IPS-NIHi7 (cell line): Measurements from ENCODE around the gene PHACTR3.

Experiments used
- DNase-seq: peaks from one replicate; pipeline ENCODE4 v3.0.0; 2012; ENCODE audit warnings: mixed read lengths; ENCODE audit errors: extremely low spot score

PHACTR3 gene

DNA sequence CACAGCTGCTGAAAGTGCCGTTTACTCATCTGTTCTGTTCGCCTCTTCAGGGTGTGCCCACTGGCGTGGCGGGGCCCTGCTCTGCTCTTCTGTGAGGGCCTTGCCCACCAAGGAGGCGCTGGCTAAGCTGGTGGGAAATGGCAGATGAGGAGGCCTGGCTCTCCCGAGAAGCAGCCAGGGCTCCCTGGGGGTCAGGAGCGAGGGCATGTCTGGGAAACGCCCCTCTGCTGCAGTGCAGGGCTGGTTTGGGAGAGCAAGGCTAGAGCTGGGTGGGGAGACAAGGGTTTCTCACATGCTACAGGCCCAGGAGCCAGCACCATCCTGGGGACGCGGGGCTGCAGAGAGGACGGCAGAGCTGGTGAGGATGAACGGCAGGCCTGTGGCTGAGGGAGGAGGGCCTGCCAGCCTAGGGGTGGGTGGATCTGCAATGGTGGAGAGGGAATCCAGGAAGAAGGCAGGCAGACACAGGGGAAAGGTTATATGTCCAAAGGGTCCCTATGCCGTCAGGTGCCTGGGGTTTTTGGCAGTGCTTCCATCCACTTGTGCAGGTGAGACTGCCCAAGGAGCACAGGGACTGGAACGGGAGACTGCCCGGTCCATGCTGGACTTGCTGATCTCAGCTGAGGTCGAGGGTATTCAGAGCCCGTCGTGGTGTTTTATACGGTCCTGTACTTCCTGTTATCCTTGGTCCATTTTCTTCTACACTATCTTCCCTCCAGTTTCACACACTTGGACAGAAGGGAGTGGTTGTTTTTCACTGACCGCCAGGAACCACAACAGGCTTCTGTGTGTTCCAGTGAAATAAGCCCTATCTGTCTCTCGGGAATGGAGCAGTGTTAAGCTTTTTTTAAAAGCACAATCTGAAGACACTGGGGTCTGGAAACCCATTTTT lies 209.9 kb downstream of the PHACTR3 start:
- peak; percentile 7 for DNase-seq

DNA sequence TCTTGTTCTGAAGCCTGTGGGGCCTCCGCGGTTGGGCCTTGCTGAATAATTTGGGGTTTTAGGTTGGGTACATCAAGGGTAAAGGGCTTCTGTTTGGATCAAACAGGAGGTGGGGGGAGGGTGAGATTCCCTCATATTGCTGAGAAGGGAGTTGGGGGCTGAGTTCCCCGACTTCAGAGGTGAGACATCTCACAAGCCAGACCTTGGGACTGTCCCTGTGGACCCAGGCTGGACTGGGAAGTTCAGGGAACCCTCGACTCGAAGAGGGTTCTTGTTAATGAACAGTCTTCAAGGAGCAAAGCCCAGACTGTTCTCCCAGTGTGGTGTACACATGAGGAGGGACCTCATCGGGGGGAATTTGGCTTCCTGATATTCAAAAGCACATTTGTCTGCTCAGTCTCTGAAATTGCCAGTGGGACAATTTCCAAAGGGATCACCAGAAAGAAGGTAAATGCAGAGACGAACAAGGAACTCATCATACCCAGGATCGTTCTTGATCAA lies 210.6 kb downstream of the PHACTR3 start:
- peak; percentile 3 for DNase-seq

DNA sequence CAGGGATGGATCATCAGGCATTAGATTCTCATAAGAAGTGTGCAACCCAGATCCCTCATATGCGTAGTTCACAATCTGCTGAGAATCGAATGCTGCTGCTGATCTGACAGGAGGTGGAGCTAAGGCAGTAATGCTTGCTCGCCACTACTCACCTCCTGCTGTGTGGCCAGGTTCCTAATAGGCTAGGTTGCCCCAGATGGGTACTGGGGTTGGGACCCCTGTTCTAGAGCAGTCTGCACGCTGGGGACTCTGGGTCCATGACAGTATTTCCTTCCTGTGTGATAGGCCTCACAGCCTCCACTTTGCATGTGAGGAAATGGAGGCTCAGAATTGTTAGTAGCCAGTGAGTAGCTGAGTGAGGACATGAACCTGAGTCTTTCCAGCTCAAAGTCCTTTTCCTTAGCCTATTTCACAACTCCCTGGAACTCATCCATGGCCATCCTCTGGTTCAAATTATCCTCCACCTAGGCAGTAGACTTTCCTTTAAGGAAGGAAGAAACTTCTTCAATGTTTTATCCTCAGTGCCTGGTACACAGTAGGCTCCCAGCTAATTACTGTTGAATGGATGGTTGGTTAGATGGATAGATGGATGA lies 211.9 kb downstream of the PHACTR3 start:
- DNase-seq, result peak; percentile 1

DNA sequence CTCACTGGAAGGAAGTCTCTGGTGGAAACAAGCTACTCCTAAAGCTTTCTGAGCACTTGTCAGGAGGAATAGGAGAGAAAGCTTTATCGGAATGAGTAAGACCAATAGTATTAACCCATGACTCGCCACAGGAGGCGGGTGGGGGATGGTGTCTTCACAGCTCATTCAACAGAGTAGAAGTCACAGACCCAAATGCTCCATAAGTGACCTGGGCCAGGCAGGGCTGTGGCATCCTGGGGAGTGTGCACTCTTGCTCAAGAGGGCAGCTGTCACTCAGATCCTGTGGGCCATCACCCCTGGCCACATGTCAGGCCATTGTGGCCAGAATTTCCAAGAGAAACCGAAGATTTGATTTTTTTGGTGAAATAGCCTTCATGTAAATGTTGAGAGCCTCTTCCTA lies 213.1 kb downstream of the PHACTR3 start:
- DNase-seq, result no peak

DNA sequence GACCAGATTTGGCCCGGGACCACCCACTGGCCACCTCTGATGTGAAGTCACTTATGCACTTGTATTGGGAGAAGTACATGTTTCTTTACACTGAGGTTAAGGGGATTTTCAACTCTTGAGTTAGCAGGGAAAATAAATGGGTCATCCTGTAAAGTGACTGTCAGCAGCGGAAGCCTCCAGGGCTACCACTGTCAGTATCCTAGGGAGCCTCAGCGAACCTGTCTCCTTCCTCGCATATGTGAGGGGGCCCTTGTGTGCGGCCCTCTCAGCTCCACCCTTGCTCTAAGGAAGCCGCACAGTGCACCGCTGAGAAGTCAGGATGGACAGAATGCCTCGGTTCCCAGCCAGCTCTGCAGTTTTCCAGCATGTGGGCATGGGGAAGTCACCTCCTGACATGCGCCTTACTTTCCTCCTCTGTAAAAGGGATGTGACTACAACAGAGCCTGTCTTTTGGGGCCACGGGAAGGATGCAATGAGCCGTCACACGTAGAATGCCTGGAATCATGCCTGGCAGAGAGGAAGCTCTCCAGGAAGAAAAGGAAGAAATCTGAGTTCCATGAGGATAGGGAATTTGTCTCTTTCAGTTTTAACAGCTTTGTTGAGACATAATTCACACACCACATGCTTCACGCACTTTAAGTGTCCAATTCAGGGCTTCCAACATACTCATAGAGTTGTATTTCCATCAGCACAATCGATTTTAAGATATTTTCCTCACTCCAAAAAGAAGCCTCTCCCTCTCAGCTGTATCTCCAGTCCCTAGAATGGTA lies 213.7 kb downstream of the PHACTR3 start:
- DNase-seq, result no peak

DNA sequence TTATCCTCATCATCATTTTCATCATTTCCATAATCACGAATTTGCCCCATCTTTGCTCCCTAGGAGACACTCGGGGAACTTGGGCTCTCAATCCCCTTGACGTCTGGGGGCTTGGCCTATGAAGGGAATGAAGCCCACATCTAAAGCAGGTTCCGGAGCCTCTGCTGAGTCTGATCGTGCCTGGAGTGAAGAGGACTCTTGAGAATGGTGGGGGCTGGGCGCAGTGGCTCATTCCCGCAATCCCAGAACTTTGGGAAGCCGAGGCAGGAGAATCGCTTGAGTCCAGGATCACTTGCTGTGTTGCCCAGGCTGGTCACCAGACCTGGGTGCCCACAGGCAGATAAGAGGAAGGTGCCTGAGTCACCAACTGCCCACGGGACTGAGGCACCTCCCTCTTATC lies 214.6 kb downstream of the PHACTR3 start:
- no peak for DNase-seq

DNA sequence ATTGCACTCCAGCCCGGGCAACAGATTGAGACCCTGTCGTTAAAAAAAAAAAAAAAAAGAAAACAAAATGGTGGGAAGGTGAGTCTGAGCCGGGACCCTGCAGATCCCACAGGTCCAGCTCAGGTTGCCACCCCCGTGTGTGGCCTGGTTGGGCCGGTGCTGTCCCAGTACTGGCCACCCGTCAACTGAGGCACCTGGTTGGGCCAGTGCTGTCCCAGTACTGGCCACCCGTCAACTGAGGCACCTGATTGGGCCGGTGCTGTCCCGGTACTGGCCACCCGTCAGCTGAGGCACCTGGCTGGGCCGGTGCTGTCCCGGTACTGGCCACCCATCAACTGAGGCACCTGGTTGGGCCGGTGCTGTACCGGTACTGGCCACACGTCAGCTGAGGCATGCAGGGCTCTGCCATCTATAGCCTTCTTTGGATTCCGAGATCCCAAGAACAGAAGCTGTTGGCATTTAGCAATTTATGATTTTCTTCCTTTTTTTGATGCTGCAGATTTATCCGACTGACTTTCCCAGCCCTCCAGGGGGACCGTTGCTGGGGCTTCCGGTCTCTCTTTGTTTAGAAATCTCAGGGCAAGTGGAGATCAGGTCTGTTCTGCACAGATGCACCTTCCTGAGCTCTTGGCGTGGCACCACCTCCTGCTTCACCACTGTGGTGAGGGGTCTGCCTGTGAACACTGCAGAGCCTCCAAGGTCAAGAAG lies 215.3 kb downstream of the PHACTR3 start:
- DNase-seq, result no peak

DNA sequence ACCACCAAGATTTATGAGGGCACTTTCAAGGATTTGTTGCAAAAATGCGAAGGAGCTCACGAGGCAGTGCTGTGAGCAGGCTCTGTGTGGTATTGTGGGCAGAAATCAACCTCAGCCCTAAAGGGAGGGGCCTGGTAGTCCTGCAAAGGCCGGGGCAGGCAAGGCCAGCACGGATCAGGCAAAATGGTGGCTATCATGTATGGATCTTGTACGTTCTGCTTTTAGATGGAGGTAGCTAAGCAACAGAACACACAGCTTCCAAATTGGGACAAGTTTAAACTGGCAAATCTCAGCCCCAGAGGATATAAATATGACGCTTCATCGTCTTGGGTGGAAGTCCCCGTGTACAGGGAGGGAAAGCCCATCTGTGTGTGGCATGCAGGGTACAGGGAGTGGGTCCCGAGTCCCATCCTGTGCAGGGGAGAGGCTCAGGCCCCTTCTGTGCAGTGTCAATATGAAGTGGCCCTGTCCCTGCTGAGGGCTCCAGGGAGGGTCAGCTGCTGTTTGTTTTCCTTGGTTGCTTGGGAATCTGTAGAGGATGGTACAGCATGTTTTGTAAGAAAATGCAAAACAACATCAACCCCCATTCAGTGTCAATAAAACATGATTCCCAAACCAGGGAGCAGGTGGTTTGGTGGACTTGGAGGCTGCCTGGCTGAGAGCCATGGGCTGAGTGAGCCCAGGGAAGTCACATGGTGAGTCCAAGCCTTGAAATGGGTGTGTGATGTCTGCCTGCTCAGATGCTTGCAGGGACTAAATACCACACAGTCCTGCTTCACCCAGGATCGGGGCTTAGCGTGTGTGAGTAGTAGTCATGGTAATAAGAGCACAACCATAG lies 216.1 kb downstream of the PHACTR3 start:
- DNase-seq, result no peak

DNA sequence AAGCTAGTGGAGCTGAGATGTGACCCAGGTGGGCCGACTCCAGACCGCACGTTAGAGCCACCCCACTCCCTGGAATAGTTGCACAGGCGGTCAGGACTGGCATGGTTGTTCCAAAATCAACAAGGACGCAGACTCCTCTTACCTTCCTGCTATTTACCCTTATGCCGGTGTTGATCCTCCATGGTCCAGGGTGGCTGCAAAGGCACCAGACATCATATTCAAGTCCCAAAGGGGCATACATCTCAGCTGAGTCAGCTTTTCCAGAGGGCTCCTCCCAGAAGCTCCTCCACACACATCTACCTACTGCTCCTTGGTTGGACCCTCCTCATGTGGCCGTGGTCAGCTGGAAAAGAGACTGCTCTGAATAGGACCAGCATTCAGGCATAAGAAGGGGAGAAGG lies 216.9 kb downstream of the PHACTR3 start:
- no peak for DNase-seq

DNA sequence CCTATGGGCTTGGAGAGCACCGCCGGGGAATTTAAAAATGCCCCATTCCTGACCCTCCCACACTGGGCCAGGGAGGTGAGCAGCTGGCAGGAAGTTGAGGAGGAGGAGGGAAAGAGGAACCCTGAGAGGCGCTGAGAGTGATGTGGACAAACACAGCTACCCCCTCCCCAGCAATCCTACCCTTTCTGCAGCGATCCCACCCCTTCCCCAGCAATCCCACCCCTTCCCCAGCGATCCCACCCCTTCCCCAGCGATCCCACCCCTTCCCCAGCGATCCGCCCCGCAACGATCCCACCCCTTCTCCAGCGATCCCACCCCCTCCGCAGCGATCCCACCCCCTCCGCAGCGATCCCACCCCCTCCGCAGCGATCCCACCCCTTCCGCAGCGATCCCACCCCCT lies 217.4 kb downstream of the PHACTR3 start:
- DNase-seq, result no peak

DNA sequence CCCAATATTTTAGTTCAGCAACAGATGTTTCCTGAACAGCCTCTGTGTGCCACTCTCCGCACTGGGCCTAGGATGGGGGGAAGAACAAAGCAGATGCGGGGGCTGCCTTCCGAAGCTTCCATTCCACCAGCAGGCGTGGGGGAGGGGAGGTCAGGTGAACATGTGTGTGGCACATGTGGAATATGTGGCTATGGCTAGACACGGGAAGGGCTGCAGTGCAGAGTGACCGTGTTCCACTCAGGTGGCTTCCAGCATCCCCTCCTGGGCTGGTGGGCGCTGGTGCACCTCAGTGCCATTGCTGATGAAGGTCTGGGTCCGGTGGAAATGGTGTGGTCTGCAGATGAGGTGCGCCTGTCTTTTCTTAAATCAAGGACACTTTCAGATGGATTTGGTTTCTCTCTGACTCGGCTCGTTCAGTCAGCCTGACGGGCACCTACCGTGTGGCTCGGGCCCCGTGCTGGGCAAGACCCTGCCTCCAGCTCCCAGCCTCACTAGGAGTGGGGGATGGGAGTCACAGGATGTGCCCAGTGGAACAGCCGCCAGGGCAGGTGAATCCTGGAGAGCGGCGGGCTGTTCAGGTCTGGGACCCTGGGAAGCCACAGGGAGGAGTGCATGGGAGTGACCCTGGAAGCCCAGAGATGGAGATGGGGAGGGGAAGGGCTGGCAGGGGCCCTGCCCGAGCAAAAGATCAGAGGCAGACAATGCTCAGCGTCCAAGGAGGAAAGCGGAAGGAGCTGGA lies 218.1 kb downstream of the PHACTR3 start:
- no peak for DNase-seq

DNA sequence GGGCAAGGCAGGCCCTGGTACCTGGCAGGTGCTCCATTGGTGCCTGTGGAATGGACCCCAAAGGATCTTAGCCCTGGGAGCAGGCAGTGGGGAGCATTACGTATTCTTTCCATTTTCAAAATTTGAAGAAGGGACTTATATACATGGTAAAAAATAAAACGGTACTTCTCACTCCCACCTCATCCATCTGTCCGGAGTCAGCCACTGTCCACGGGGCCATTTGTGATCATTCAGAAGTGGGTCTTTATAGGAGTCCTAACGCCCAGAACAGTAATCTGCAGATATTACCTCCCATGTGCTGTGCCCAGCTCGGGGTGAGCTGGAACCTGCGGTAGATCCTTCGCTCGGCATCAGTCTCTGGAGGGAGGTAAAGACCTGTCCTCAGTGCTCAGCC lies 218.7 kb downstream of the PHACTR3 start:
- DNase-seq, result no peak

DNA sequence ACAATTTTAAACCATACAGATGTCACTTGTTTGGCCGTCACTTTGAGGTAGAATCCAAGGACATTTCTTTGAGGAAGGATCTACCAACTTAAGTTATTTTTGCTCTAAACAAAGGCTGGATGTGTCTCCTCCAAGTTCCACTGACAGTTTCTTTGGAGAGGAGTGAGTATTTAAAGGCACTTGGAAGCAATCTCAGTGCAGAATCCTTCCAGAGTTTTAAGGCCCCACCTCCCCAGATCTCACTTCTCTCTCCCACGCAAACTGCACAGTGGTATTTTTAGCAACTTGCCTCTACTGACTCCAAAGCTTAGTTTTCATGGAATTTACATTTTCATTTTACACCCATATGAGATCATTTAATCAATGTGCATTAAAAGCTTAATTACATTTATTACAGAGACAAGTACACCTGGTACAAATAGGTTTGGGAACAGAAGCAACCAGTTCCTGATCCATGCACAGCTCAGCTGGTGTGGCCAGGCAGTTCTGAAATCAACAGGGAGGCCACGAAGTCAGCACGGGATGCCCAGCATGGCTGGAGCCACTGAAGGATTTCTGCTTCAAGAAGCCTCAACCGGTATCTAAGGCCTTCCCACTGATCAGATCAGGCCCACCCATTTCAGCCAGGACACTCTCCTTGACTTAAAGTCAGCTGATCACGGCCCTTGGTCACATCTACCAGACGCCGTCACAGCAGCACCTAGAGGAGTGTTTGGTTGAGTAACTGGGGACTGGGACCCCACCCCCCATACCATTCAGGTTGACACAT lies 219.3 kb downstream of the PHACTR3 start:
- no peak for DNase-seq

DNA sequence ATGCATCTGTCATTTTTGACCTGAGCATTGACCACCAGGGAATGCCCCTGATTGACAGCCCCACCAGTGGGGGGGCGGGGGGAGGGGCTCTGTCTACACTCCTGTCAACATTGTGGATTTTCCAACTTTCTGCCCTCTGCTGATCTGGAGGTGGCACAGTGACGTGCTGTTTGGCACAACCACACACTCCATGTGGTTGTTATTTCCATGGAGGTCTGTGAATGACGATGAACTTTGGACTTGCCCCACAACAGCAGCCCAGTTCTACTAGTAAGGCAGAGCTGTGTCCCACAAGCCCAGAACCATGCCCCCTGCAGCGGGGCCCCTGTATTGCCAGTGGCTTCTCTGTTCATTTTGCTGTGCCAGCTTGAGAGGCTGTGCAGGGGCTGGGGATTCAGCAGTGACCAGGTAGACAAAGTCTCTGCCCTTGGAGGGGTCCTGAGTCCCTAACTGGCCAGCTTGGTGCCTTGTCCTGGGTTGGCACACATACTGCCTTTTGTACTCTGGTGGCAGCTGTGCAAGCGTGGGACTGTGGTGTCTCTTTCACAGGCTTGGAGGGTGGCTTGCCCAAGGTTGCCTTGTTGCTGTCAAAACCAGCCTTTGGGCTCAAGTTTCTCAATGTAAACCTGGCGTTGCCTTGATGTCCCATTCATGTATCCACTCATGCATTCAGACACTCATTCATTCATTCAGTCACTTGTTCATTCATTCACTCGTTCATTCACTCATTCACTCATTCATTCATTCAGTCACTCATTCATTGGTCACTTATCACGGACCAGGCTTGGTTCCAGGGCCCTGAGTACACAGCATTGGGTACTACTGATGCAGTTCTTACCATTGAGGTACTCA lies 220.6 kb downstream of the PHACTR3 start:
- no peak for DNase-seq

DNA sequence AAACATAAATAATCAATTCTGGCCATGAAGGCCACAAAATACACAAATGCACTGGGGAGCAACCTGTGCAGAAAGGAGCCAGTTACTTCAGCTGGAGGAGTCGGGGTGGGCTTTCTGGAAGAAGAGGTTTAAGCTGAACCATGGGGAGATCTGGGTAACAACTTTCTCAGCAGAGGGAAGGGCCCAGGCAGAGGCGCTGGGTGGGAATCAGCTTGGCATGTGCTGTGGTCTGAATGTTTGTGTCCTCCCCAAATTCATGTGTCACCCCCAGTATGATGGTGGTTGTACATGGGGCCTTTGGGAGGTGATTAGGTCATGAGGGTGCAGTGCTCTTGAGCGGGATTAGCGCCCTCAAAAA lies 221.2 kb downstream of the PHACTR3 start:
- DNase-seq, result no peak

DNA sequence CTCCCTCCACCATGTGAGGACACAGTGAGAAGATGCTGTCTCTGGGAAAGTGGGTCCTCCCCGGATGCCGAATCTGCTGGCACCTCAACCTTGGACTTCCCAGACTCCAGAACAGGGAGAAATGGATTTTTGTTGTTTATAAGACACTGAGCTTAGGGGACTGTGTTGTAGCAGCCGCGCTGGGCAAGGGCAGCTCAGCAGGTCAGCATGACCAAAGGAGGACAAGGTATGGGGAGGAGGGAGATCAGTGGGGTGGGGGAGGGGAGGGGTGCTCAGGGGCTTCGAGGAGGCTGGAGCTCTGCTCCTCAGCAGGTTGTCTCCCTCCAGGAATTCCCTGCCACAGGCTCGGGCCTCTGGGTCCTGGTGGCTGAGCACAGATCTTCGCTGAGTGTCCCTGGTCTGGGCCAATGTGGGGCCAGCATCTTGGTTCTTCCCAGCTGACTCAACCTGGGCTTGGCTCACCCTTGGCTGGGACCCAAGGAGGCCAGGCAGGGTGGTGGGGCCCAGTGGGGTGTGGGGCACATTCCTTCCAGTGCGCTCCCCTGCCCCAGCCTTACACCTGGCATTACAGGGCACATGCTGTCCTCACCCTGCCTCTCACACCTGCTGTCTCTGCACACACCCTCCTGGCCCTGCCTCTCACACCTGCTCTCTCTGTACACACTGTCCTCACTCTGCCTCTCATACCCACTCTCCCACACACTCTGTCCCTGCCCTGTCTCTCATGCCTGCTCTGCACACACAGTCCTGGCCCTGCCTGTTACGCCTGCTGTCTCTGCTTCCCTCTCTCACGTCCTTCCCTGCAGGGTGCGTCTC lies 221.8 kb downstream of the PHACTR3 start:
- DNase-seq, result no peak

DNA sequence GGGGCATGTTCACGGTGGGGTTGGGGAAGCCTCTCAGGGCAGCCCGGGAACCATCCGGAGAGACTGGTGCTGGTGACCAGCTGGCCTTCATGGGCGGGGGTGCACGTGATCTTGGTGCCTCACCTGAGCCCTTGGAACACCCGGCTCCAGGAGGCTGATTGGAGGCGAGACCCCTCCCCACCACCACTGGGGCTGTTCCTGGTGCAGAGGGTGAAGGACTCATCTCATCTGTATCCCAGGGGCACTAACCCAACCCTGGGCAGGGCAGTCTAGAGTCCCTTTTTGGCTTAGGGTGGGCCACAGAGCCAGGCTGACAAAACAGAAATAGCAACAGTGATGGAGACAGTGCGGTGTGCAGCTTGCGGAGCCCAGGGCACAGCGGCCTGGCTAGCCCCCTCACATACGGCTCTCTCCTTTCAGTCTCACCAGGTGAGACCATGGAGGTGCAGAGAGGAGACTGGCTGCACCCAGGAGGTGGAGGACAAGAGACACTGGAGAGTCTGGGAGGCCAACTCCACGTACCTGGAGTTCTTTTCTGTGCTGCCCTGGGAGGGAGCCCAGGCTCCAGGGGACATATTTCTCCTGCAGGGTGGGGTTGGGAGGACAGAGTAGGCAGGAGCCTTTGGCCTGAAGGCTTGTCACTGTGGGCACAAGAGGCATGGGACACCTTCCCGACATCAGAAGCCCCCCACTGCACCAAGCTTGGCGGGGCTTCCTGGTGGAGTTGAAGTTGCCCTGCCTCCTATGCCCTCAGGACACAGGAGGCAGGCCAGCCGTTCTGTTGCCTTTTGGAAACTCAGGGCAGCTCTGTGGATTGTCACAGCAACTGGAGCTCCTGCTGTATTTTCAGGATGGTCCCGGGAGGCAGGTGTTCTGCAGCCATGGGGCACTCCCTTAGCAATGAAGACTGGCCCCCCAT lies 223.1 kb downstream of the PHACTR3 start:
- no peak for DNase-seq
